OCI-LY7 (cell line): ENCODE data around the gene UCN. TPM values are rescaled to one million over a fixed set of nuclear protein-coding genes. Genes with fewer than 3 reads are reported as not detected.

Source experiments
- BruUV-seq: library from RNA; stranded (reverse); fragments of 400-500 nt; replicated peaks from 2 replicates; lab custom pipeline; 2021; lab: Mats Ljungman, UMichigan
- CTCF ChIA-PET: fragments of 300-600 bp; sonication (Branson Sonifier 250); formaldehyde crosslinking; loops from one replicate; lab custom pipeline; 2022; ENCODE audit warnings: antibody characterized with exemption; ENCODE audit not compliant: unreplicated experiment; lab: Charles Lee
- POLR2A ChIA-PET: fragments of 300-600 bp; sonication (Branson Sonifier 250); formaldehyde crosslinking; loops from one replicate; lab custom pipeline; 2022; ENCODE audit warnings: antibody characterized with exemption; lab: Charles Lee
- DNase-seq: peaks from one replicate; pipeline ENCODE4 v3.0.0-alpha.2; 2015; ENCODE audit warnings: low spot score
- H2AFZ ChIP-seq: fragments of 200-600 bp; sonication (generic), shearing (Covaris generic); 2 replicates; pipeline ENCODE4 v1.6.1; 2014; ENCODE audit warnings: mild to moderate bottlenecking, antibody characterized with exemption, low read length, moderate library complexity
- H3K27ac ChIP-seq: fragments of 200-600 bp; sonication (generic); 2 replicates; pipeline ENCODE4 v1.5.1; 2014; ENCODE audit warnings: mixed run types, low read depth, mild to moderate bottlenecking, moderate library complexity, low read length, inconsistent platforms; ENCODE audit not compliant: poor library complexity, severe bottlenecking
- H3K36me3 ChIP-seq: fragments of 200-600 bp; sonication (generic); 2 replicates; pipeline ENCODE4 v1.6.1; 2014; ENCODE audit warnings: mild to moderate bottlenecking, antibody characterized with exemption, low read length, moderate library complexity, mixed read lengths; ENCODE audit not compliant: insufficient read depth
- H3K4me1 ChIP-seq: fragments of 200-600 bp; sonication (generic); 2 replicates; pipeline ENCODE4 v1.5.1; 2014; ENCODE audit warnings: mild to moderate bottlenecking, low read length; ENCODE audit not compliant: insufficient read depth, poor library complexity, severe bottlenecking
- H3K4me2 ChIP-seq: fragments of 200-600 bp; sonication (generic); 2 replicates; pipeline ENCODE4 v1.6.1; 2014; ENCODE audit warnings: mild to moderate bottlenecking, low read length
- H3K4me3 ChIP-seq: fragments of 200-600 bp; sonication (generic); 2 replicates; pipeline ENCODE4 v1.5.1; 2014; ENCODE audit warnings: mild to moderate bottlenecking, low read depth, low read length; ENCODE audit not compliant: poor library complexity, severe bottlenecking
- H3K79me2 ChIP-seq: fragments of 200-600 bp; sonication (generic); 2 replicates; pipeline ENCODE4 v1.6.1; 2016; ENCODE audit warnings: low read depth, mild to moderate bottlenecking, low read length, moderate library complexity, mixed read lengths; ENCODE audit not compliant: insufficient read depth
- H3K9me2 ChIP-seq: fragments of 200-600 bp; sonication (generic); 2 replicates; pipeline ENCODE4 v1.6.1; 2016; ENCODE audit warnings: mild to moderate bottlenecking, low read length, mixed read lengths; ENCODE audit not compliant: insufficient read depth
- H3K9me3 ChIP-seq: fragments of 200-600 bp; sonication (generic); 2 replicates; pipeline ENCODE4 v1.6.1; 2014; ENCODE audit warnings: mild to moderate bottlenecking, mixed run types, low read length, mixed read lengths
- H4K20me1 ChIP-seq: fragments of 200-600 bp; sonication (generic); 2 replicates; pipeline ENCODE4 v1.6.1; 2014; ENCODE audit warnings: mild to moderate bottlenecking, antibody characterized with exemption, low read length, moderate library complexity, mixed read lengths; ENCODE audit not compliant: insufficient read depth
- CTCF ChIP-seq: fragments of 200-600 bp; sonication (generic); conservative IDR thresholded peaks from 2 replicates; pipeline ENCODE4 v1.5.1; 2014; ENCODE audit warnings: mild to moderate bottlenecking, antibody characterized with exemption, low read length, moderate library complexity, mixed read lengths
- EZH2phosphoT487 ChIP-seq: fragments of 200-600 bp; sonication (generic); IDR thresholded peaks from 2 replicates; pipeline ENCODE4 v1.6.1; 2018; ENCODE audit warnings: low read depth, borderline replicate concordance, mild to moderate bottlenecking, mixed run types, antibody characterized with exemption, low read length, moderate library complexity, mixed read lengths
- intact Hi-C: fragments of 100-400 bp; cut with micrococcal nuclease; formaldehyde crosslinking; loops from one replicate; pipeline ENCODE4 v1.10.0; 2022; ENCODE audit not compliant: unreplicated experiment
- total RNA-seq, 2 experiments: library from RNA; depleted of rRNA in 1 of 2; stranded (reverse); fragments of >200 nt in 1 of 2; shearing (Covaris generic) in 1 of 2; gene quantifications; 2 replicates each; pipeline ENCODE4 v1.2.3, GENCODE V29; 2014 to 2022

UCN gene
- total RNA-seq, 2 experiments from 2014 or later, result 6.4 to 7.2 TPM

DNA sequence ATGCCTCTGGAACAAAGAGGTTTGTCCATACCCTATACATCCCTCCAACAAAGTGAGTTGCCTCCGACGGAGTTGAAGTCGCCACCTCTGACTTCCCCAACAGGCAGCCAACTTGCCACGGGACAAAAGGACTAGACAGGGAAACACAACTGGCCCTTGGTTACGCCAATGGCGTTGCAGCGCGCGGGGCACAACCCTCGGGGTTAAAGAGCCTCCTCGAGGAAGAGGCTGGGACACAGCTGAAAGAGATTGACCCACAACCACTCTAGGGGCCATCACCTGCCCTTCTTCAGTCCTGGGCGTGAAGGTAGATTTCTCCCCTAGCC lies 47.8 kb upstream of the UCN start:
- CTCF ChIA-PET, result interaction anchor here (1.2 kb wide), 1 partner anchor 37 kb away, joined by 3 read pairs; no protein-coding TSS in a partner anchor
- intact Hi-C loops, result loop anchor here (1.0 to 5.0 kb wide), 4 partner anchors 14 to 305 kb away; partner anchors contain the start of genes AGBL5, ATRAID, EIF2B4 and MPV17
- peaks cover 29% of the 10 kb centered on the region for H3K4me1 ChIP-seq

DNA sequence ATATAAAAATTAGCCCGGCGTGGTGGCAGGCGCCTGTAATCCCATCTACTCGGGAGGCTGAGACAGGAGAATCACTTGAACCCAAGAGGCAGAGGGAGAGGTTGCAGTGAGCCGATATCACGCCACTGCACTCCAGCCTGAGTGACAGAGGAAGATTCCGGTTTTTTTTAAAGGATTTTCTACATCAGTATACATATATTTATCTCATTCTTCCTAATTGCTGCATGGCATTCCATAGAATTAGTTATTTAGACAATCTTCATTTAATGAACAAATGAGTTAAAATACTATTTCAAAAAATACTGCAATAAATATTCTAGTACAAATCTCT lies 46.3 kb upstream of the UCN start:
- DNase-seq, result no peak
- CTCF ChIA-PET, result interaction anchor here (1.0 kb wide), 1 partner anchor 9 kb away, joined by 3 read pairs; no protein-coding TSS in a partner anchor
- no peaks in the 10 kb centered on the region for H3K9me3 ChIP-seq
- no peaks in the 10 kb centered on the region for H3K9me2 ChIP-seq
- H3K4me3 ChIP-seq, result no peak overlapping the region
- no TSS peak for BruUV-seq
- TF ChIP-seq CTCF, result no peak
- no peak for TF ChIP-seq EZH2phosphoT487
- POLR2A ChIA-PET, result interaction anchor here (0.6 to 2.0 kb wide), 6 partner anchors 8 to 1424 kb away, joined by 3 to 12 read pairs (median 6); no protein-coding TSS in a partner anchor
- peak overlapping the region; percentile 97 for H3K4me2 ChIP-seq
- no peak overlapping the region for H3K27ac ChIP-seq
- peaks cover 34% of the 10 kb centered on the region for H3K4me1 ChIP-seq
- no peak overlapping the region for H2AFZ ChIP-seq
- peaks cover 72% of the 10 kb centered on the region for H3K79me2 ChIP-seq
- intact Hi-C loops, result no loop called here
- 0 out of 2 replicates have a peak, but pooled peaks cover 4% of the 10 kb centered on the region for H4K20me1 ChIP-seq
- peaks cover 12% of the 10 kb centered on the region for H3K36me3 ChIP-seq

More for the DNA sequence above, 47.8 kb upstream of the UCN start:
- H3K36me3 ChIP-seq, result peaks cover 16% of the 10 kb centered on the region
- BruUV-seq, result no TSS peak
- H3K27ac ChIP-seq, result peak overlapping the region; percentile 88
- H3K9me2 ChIP-seq, result no peaks in the 10 kb centered on the region
- peak overlapping the region; percentile 77 for H3K4me3 ChIP-seq
- no peak for TF ChIP-seq EZH2phosphoT487
- TF ChIP-seq CTCF, result no peak
- H3K79me2 ChIP-seq, result peaks cover 70% of the 10 kb centered on the region
- DNase-seq, result no peak
- peak overlapping the region; percentile 77 for H2AFZ ChIP-seq
- H3K4me2 ChIP-seq, result peak overlapping the region; percentile 97
- H3K9me3 ChIP-seq, result no peaks in the 10 kb centered on the region
- POLR2A ChIA-PET, result interaction anchor here (1.2 to 1.9 kb wide), 3 partner anchors 13 to 272 kb away, joined by 3 to 10 read pairs (median 5); partner anchors contain the start of gene EIF2B4
- H4K20me1 ChIP-seq, result 0 out of 2 replicates have a peak, but pooled peaks cover 4% of the 10 kb centered on the region
